ENCODE results near the gene CCDC188.

The CCDC188 gene

DNA sequence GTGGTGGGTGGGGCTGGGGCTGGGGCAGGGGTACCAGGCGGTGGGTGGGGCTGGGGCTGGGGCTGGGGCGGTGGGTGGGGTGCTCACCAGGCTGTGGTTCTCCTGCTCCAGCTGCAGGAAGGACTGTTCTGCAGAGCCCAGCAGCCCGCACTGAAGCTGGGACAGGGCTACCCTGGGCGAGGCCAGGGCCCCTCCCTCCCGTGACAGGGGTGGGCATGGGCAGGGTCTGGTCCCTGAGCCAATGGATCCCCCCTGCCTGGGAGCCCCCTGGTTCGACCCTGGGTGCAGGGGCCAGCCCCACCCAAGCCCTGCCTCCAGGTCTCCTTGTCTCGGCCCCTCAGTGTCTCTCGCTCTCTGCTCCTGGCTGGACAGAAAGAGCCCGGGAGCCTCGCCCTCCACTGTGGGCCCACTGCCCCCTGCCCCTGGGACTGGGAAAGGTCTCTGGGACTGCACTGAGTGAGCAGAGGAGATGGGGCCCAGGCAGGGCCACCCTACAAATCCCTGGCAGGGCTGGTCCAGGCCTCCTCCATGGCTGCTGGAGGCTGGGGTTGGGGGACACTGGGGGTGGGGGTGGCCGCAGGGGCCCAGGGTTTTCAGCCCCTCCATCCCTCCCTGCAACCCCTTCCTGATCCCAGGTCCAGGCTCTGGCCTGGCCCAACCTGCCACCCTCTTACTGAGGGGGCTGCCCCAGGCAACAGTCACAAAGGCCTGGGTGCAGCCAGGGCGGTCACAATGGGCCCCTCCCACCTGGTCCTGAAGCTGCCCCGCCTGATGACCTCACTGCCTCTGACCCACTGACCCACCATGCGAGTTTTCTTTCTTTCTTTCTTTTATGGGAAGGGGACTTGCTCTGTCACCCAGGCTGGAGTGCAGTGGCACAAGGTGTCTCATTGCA, at the start of gene CCDC188:
TSS of gene CCDC188 (minus strand) at position 675 of the 895 bp plus-strand sequence. CDS start at position 606, 69 bp downstream.
- DNase-seq, result no peak

DNA sequence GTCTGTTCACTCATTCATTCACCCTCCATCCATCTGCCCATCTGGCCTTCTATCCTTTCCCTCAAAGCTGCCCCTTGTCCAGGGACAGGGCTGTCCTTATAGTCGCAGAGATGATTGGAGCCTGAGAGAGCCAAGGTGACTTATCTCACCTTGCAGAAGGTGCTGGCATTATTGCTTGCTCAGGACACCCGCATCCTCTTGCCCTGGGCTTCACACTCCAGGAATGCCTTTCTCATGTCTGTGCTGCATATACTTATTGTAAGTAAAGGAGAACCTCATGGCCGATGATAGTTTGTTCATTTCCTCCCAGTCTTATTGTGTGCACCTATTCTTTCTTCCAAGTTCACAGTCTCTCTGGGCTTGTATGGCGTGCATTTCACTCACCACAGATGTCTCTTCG, 49.1 kb upstream of the CCDC188 start:
- no peak for DNase-seq

DNA sequence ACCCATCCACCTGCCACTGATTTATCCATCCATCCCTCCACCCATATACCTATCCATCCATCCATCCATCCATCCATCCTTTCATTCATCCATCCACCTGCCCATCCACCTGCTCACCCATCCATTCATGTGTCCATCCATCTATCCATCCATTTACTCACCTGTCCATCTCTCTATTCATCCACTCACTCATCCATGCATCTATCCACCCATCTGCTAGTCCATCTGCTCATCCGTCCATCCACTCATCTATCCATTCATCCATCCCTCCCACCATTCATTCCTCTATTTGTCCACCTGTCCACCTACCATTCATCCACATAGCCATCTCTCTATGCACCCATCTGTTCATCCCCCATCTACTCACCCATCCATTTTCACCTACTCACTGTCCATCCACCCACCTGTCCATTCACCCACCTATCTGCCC, 48.6 kb upstream of the CCDC188 start:
- no peak for DNase-seq

DNA sequence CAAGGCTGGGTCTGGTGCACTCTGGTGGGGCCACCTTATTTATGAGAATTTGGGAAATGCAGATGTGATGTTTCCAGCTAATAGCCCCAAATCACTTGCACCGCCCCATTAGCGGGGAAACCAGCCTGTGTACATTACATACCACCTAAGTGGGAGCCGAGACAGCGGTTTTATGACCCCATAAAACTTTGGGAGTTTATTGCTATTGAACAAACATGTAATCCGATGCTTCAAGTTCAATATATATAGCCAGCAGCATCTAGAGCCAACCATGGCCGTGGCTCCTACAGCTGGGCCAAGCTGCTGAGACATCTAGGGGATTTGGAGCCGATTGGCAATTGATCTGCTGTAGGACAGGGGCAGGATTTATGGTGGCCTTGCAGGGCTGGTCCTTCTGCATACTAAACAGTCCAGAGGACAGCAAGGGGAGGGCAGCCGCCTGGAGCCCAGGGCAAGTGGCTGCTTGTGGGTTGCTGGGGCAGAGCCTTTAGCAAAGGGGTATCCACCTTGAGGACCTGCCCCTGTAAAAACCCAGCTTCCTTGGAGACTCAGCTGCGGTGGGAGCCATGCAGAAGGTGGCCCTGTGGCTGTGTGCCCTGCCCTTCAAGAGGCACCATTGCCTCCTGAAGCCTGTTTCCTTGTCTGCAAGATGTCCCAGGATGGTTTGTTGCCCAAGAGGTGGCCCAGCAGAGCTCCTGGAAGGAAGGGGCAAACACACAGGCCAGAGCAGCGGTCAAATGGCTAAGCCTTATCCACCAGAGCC, 47.9 kb upstream of the CCDC188 start:
- no peak for DNase-seq

DNA sequence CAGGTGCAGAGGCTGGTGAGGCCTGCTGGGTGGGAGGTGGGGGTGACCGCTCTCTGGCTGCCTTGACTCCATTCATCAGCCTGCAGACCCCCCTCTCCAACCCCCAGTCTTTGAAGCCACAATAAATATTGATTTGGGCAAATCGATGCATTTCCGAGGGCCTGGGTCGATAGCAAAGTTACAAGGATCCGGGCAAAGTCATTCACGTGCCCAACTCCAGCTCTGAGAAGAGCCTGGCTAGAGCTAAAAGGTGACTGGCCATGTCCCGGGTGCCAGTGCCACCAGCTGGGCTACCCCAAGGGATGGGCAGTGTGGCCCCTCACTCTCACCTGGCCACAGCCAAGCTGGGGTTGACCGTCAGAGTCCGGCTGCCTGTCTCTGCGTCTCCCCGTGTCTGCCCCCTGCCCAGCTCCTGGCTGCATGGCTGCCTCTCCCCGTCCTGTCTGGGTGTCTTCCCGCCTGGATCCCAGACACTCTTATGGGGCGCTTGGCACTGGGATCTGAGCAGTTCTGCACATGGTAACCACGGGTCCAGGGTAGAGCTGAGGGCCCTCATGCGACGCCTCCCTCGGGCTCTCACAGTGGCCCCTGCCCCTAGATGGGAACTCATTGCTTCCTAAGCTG, 46.7 kb upstream of the CCDC188 start:
- DNase-seq, result no peak

DNA sequence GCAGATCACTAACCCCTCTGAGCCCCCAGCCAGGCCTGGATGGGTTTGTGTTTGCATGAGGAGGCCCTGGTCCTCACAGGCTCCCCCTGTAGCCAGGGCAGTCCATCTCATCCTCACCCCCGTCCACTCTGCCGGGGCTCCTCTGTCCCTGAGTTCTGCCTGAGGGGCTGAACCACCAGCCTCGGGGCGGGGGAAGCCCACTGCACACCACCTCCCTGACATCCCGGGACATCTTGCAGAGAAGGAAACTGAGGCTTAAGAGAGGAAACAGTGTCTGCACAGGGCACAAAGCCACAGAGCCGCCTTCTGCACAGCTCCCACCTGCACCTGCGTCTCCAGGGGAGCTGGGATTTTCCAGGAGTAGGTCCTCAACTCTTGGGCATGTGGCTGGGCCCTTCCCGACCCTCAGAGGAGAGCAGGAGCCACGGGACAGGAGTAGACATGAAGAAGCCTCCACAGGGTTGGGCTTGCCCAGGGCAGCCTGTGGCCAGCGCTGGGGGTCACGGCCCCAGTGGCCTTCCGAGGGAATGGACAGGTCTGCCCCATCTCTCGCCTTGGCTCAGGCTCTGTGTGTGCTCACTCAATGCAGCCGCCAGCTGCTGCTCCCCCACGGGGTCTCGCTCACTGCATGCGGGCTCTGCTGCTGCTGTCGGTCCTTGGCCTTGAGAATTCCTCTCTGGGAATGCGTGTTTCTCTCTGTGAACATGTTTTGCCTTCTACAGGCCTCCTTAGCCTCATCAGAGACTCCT, 45.4 kb upstream of the CCDC188 start:
- no peak for DNase-seq

DNA sequence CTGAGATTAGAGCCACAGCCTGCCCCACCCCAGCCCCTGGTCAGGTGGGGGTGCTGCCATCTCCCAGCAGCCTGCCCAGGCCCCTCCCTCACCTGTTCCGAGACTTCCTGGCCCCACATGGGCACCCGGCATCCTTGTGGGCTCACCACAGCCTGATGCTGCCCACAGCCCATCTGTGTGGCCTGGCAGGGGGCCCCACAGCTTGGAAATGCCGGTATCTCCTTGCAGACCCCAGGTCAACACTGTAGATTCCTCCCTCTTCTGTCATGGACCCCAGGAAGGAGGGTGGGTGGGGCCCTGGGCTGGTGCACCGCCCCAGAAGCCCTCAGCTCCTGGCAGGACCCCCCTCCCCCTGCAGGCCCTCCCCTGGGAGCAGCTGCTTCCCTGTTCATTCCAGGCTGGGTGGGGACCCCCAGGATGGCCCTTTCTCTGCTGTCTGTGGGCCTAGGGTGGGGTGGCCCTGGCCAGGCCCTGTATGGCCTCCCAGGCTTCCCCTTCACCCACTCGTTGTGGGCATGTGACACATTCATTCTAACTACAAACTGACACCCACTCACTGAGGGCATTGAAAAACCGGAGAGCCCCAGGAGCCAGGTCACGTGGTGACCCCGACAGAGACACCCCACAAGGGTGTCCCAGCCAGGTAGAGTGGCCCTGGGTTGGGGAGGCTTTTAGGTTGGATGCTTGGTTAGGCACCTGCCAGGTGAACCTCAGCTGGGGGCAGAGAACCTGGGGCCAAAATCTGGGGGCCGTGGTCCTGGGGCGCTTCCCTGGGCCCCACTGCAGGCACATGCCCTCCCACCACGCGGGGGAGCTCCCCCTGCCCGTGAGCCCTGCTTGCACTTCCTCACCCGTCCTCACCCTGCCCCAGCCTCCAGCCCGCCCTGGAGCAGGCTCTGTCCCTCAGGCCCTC, 44.1 kb upstream of the CCDC188 start:
- no peak for DNase-seq

DNA sequence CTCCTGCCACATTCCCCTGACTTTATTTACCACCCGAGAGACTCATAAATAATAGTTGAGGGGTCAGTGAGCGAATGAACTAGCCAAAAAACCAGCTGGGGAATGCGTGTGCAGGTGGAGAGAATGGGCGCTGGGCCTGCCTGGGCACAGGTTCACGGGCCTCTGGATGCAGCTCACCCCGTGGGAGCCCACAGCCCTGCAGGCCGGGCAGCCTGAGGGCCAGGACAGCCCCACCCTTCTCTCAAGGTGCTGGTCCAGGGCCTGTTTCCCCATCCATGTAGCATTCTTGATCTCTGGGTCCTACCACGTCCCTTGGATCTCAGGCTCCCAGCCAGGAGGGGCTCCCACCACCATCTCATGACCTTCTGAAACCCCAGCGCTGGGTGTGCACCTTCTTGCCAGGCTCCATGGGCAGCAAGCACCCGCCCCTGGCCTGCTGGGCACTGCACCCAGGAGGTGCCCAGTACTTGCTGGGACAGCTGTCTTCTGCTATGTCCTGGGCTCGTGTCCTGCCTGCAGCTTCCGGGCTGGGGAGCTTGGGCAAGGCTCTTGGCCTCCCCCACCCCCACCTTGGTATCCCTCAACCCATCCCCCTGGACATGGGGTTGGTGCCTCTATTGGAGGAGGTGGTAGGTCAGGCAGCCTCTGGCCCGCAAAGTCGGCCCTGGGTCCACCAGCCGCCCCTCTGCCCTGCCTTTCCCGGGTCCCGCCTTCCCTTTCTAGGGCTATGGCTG, 43.1 kb upstream of the CCDC188 start:
- no peak for DNase-seq

DNA sequence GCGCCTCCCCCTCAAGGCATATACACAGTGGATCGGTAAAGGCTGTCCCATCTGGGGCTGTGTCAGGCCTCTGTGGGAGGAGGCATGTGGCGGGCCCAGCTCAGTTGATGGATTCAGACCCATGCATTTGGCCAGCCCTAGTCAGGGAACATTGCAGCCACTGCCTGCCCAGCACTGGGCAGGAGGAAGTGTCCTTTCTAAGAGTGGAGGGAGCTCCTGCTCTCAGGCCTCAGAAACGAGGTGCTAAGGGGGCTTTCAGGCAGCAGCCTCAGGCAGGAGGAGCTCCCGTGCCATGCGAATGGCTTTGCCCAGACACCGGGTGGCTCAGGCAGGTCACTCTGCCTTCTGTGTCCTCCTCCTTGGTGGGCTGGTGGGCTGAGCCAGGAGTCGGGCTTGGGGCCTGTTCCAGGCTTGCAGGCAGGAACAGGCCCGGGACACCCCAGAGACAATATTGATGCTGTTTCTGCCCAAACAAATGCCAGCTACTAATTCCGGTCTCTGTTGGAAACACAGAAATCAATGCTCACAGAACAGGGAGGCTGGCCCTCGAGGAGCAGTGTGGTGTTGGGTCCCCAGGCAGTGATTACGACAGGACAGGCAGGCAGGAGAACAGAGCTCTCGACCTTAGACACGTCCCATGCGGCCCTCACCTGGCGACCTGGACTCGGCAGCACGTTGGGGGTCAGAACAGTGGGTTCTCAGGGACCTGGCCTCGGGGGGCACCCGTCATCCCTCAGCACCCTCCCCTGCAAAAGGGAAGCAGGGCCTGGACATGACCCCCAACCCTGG, 42.3 kb upstream of the CCDC188 start:
- no peak for DNase-seq

DNA sequence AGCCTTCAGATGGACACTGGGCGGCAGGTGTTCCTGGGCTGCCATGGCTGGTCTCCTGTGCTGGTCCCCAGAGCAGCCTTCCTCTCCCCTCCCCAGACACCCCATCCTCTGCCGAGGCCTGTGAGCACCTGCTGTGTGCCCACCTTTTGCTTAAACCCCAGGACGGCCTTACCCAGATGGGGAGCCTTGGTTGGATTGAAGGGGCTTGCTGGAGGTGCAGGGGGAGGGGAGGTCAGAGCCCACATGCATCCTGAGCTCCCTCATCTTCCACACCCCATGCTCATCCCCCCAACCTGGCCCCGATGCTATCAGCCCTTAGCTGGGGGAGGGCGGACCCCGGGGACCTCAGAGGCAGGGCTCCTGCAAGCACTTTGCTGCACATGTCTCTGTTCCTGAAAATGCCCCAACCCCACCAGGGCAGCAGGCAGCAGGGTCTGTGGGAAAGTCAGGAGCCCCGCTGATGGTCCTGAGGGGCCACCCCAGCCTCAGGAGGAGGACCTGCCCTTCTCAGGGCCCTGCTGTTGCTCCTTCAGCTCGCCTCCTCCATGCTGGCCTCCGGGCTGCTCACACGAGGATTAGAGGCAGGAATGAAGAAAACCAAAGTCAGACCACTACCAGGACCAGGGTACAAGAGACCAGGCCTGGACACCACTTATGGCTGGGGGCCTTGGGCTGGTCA, 41.6 kb upstream of the CCDC188 start:
- DNase-seq, result no peak

DNA sequence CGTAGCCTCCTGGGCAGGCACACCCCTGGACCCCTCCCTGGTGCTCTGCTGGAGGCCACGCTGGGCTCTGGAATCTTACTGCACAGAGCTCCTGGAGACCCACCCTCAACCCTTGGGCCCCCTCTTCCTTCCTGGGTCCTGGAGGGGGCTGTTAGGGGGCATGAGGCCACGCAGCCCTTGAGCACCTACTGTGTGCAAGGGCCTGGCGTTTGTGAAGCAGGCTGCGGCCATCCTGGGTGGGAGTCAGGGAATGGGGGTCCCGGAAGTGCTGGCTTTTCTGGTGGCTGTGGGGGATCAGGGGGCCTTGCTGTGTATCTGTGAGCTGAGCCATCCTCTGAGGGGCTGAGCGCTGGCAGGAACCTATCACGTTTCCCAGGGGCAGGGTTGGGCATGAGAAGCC, 40.9 kb upstream of the CCDC188 start:
- DNase-seq, result no peak

DNA sequence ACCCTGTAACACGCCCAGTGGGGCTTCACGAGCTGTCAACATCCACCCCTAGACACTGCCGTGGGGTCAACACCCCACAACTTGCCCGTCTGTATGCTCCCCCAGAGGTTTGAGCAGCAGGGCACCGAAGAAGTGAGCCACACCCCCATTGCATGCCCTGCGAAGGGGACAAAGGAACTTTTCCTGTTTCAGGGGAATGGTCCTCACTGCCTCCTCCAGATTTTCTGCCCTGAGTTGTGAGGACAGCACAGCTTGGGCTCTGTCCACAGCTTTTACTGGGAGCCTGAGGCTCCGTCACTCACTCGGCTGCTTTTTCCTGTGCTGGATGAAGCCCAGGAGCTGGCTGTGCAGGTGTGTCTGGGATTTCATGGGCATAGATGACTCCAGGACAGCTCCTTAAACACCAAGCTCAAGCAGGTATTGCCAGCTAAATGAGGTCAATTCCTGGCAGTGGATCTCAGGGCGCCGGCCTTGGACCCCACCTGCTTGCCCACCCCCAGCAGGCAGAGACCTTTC, 40.2 kb upstream of the CCDC188 start:
- DNase-seq, result no peak

DNA sequence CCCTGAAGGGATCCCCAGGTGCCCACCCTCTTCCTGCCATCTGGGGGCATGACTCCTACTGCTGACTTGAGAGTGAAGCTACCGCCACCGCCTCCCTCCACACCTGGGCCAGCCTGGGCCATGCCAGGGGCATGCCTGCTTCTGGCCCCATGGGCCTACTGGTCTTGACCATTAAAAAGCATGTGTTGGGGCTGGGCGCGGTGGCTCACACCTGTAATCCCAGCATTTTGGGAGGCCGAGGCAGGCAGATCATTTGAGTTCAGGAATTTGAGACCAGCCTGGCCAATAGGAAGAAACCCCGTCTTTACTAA, 37.7 kb upstream of the CCDC188 start:
- no peak for DNase-seq

DNA sequence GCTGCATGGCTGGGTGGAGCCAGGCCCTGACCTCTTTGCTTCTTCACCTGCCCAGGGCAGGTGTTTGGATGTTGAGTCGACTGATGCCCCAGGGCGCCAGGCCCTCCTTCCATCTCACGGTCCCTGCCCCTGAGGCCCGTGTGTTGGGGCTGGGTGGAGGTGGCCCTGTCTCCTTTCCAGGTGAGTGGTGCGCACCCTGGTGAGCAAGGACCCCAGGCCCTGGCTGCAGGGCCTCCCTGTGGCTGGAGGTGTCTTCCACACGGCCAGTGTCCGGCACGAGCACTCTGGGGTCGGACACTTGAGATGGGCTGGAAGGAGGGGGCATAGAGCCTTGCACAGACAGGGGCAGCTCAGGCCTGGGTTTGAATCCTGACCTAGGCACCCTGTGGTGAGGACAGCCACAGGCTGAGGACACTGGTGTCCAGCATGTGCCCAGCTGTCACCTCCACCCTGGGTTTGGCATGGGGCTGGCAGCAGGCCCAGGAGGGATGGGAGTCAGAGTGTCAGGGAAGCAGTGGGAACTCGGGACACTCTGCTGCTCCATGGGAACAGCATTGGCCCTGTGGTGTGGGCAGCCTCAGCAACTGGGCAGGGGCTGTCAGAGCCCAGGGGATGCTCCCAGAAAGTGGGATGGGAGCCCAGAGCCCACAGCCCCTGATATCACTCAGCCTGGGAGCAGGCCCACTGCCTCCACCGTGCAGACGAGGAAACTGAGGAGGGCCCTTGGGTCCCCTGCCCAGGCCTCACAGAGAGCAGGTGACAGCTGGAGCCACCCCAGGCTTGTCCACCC, 37.1 kb upstream of the CCDC188 start:
- DNase-seq, result no peak

DNA sequence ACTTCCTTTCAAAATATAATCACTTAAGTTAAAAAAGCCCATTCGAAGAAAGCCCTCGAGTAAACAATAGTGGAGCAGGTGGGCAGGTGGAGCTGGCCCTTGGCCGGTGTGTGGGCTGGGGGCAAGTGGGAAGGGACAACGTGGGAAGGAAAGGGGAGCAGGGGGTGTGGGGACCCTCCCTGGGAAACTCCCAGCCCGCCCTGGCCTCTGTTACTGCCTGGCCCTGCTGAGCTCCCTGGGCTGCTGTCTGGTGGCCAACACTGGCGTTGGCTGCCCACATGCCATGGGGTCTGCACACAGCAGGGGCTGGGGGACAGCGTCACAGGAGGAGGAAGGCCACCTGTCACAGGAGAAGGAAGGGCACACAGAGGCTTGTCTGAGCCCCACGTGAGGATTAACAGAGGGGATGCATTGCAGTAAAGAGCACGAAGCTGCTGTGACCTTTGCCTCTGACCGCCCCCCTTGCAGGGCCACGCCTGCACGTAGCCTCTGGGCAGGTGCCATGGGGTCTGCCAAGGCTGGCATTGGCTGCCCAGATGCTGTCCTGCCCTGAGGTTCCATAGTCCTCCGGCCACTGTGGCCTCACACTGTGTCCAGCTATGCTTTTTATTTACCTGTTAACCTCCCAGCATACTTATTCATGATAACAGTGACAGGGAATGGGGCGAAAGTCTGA, 36.2 kb upstream of the CCDC188 start:
- DNase-seq, result no peak

DNA sequence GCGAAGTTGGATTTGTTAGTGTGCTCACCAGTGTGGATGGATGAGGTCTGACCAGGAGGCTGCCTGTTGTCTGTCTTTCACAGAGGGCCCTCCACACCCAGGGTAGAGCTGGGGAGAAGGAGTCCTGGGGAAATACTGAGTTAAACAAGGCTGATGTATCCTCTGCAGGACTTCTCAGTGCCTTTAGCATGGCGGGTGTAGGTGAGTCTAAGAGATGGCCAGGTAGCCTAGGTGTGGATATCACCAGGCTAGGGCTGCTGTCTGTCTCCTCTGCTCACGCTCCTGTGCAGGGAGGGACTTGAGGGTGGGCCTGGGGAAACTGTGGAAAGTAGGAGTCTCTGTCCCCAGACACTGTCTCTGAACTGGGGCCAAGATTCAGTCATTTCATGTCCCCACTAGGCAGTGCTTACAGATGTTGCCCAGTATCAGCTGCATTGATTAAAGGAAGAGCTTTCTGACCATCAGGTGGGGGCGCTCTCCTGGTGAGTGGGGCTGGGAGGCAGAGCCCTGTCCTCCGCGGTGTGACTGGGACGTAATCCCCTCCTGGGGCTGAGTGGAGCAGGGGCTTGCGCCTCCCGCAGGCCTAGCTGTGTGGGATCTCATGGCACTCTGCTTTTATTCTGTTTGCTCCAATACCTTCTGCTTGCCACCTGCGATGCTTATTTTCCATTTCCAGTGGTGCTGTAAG, 35.5 kb upstream of the CCDC188 start:
- DNase-seq, result no peak

DNA sequence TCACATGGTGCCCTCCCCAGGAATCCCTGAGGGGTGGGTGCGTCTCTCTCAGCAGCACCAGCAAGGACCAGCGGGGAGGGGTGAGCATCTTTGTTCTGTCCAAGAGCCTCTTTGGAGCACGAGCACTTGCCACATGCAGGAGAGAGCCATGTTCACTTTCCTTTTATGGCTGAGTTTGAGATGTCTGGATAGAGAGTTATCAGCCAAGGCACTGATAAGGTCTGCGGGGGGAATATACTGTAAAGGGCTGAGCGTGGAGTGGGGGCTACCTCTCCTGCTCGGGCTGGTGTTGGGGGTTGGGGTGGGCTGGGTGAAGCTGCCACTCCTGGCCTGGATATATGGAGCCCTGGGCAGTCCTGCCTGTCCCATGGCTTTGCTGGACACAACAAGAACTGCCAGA, 34.9 kb upstream of the CCDC188 start:
- DNase-seq, result no peak
